HepG2 (cell line): Measurements from ENCODE around the gene ZMYND19. TPM values are rescaled to one million over a fixed set of nuclear protein-coding genes. Genes with fewer than 3 reads are reported as not detected.

Experiments used
- CHCHD3 ChIP-seq: sonication (generic); formaldehyde crosslinking; IDR thresholded peaks from 2 replicates; pipeline ENCODE4 v1.8.0; 2022; ENCODE audit warnings: mild to moderate bottlenecking, missing genetic modification reagents, moderate library complexity
- CREM ChIP-seq, 2 experiments: sonication (generic) in 1 of 2; formaldehyde crosslinking in 1 of 2; IDR thresholded peaks; 2 replicates each; pipeline versions ENCODE4 v1.4.0 to v1.6.1; 2016 to 2020; ENCODE audit warnings: antibody characterized with exemption in 1 of 2, mild to moderate bottlenecking in 1 of 2, missing genetic modification reagents in 1 of 2
- ELF3 ChIP-seq: IDR thresholded peaks from 2 replicates; pipeline ENCODE4 v1.6.1; 2016; ENCODE audit warnings: missing genetic modification reagents, missing compliant biosample characterization
- HMGXB4 ChIP-seq, 2 experiments: sonication (generic) in 1 of 2; formaldehyde crosslinking in 1 of 2; IDR thresholded peaks; 2 replicates each; pipeline versions ENCODE4 v1.4.0 to v1.6.1; 2018 to 2020; ENCODE audit warnings: missing genetic modification reagents in 2 of 2, borderline replicate concordance in 1 of 2, low read depth in 1 of 2, mild to moderate bottlenecking in 1 of 2, missing biosample characterization in 1 of 2
- HNF4A ChIP-seq: sonication (generic); formaldehyde crosslinking; IDR thresholded peaks from 2 replicates; pipeline ENCODE4 v1.4.0; 2020; ENCODE audit warnings: missing genetic modification reagents
- IRF9 ChIP-seq: sonication (generic); formaldehyde crosslinking; IDR thresholded peaks from 2 replicates; pipeline ENCODE4 v1.8.0; 2022; ENCODE audit warnings: missing genetic modification reagents, mild to moderate bottlenecking, borderline replicate concordance
- MAFK ChIP-seq, 2 experiments: IDR thresholded peaks in 1 of 2; conservative IDR thresholded peaks in 1 of 2; 2 replicates each; pipeline ENCODE4 v1.6.1; 2011; ENCODE audit warnings: improper control_type of control experiment in 2 of 2, low read length in 2 of 2
- NR2C2 ChIP-seq: sonication (generic); formaldehyde crosslinking; IDR thresholded peaks from 2 replicates; pipeline ENCODE4 v1.4.0; 2020; ENCODE audit warnings: missing genetic modification reagents, mild to moderate bottlenecking, moderate library complexity, borderline replicate concordance
- NR2F1 ChIP-seq, 2 experiments: fragments of 450-650 bp in 1 of 2; formaldehyde crosslinking in 1 of 2; IDR thresholded peaks; 2 replicates each; pipeline versions ENCODE4 v1.5.0 to v1.6.1; 2016 to 2020; ENCODE audit warnings: mild to moderate bottlenecking in 1 of 2, missing compliant biosample characterization in 1 of 2, missing genetic modification reagents in 1 of 2, moderate library complexity in 1 of 2
- PHF20 ChIP-seq: sonication (generic); formaldehyde crosslinking; IDR thresholded peaks from 2 replicates; pipeline ENCODE4 v1.5.0; 2020; ENCODE audit warnings: mild to moderate bottlenecking, missing genetic modification reagents
- RORA ChIP-seq: sonication (generic); formaldehyde crosslinking; IDR thresholded peaks from 2 replicates; pipeline ENCODE4 v1.5.0; 2020; ENCODE audit warnings: mild to moderate bottlenecking, missing genetic modification reagents, moderate library complexity
- SIX4 ChIP-seq: sonication (generic); formaldehyde crosslinking; IDR thresholded peaks from 2 replicates; pipeline ENCODE4 v1.4.0; 2020; ENCODE audit warnings: missing genetic modification reagents
- SOX5 ChIP-seq: IDR thresholded peaks from 2 replicates; pipeline ENCODE4 v1.6.1; 2016; ENCODE audit warnings: borderline replicate concordance
- SRY ChIP-seq: sonication (generic); formaldehyde crosslinking; IDR thresholded peaks from 2 replicates; pipeline ENCODE4 v1.8.0; 2022; ENCODE audit warnings: mild to moderate bottlenecking, missing genetic modification reagents
- TARDBP ChIP-seq: sonication (generic); formaldehyde crosslinking; IDR thresholded peaks from 2 replicates; pipeline ENCODE4 v1.8.0; 2022; ENCODE audit warnings: mild to moderate bottlenecking, missing genetic modification reagents
- TGIF2 ChIP-seq: IDR thresholded peaks from 2 replicates; pipeline ENCODE4 v1.6.1; 2016; ENCODE audit warnings: control low read depth, missing compliant biosample characterization
- THYN1 ChIP-seq: sonication (generic); formaldehyde crosslinking; IDR thresholded peaks from 2 replicates; pipeline ENCODE4 v1.8.1; 2023; ENCODE audit warnings: low read depth, mild to moderate bottlenecking, moderate library complexity, missing genetic modification reagents, borderline replicate concordance
- ZFP90 ChIP-seq: sonication (generic); formaldehyde crosslinking; IDR thresholded peaks from 2 replicates; pipeline ENCODE4 v1.8.0; 2022; ENCODE audit warnings: missing genetic modification reagents, mild to moderate bottlenecking, inconsistent platforms, borderline replicate concordance
- ZKSCAN8 ChIP-seq: IDR thresholded peaks from 2 replicates; pipeline ENCODE4 v1.6.1; 2016; ENCODE audit warnings: borderline replicate concordance, missing genetic modification reagents, missing compliant biosample characterization
- ZNF317 ChIP-seq: sonication (generic); formaldehyde crosslinking; IDR thresholded peaks from 2 replicates; pipeline ENCODE4 v1.5.0; 2020; ENCODE audit warnings: mild to moderate bottlenecking, missing genetic modification reagents
- ZNF337 ChIP-seq: sonication (generic); formaldehyde crosslinking; IDR thresholded peaks from 2 replicates; pipeline ENCODE4 v1.5.1; 2020; ENCODE audit warnings: missing genetic modification reagents, low read depth, mild to moderate bottlenecking, borderline replicate concordance
- ZNF543 ChIP-seq: sonication (generic); formaldehyde crosslinking; IDR thresholded peaks from 2 replicates; pipeline ENCODE4 v1.4.0; 2020; ENCODE audit warnings: mild to moderate bottlenecking, missing genetic modification reagents
- ZNF597 ChIP-seq: sonication (generic); formaldehyde crosslinking; IDR thresholded peaks from 2 replicates; pipeline ENCODE4 v1.5.0; 2020; ENCODE audit warnings: missing genetic modification reagents
- ZNF629 ChIP-seq: sonication (generic); formaldehyde crosslinking; conservative IDR thresholded peaks from 2 replicates; pipeline ENCODE4 v1.5.0; 2020; ENCODE audit warnings: missing genetic modification reagents
- ZNF703 ChIP-seq: sonication (generic); formaldehyde crosslinking; IDR thresholded peaks from 2 replicates; pipeline ENCODE4 v1.5.1; 2020; ENCODE audit warnings: missing genetic modification reagents, mild to moderate bottlenecking, moderate library complexity, borderline replicate concordance
- polyA plus RNA-seq, 8 experiments: library from polyadenylated mRNA; depleted of rRNA in 3 of 8; stranded (reverse) in 7 of 8; unstranded in 1 of 8; fragments of >200 nt; fragmentation: Illumina TruSeq in 4 of 8; extraction: Trizol in 4 of 8; gene quantifications; 2 replicates each; pipeline versions ENCODE4 v1.2.1 to v1.2.3, GENCODE V29; 2011 to 2016; ENCODE audit warnings: low read depth in 4 of 8, missing spikeins in 1 of 8, mixed read lengths in 1 of 8; ENCODE audit not compliant: insufficient read depth in 1 of 8
- total RNA-seq, 5 experiments: library from RNA; depleted of rRNA; stranded (reverse); fragments of >200 nt; fragmentation: Illumina TruSeq; extraction: Trizol; gene quantifications; 2 replicates each; pipeline ENCODE4 v1.2.3, GENCODE V29; 2016; ENCODE audit warnings: low read depth in 1 of 5

The ZMYND19 gene
- total and polyA plus RNA-seq, 2 of the 13 experiments (the other 11 are each of a cell fraction or from before 2014, with no cell fraction given): 21.3 to 38.7 TPM

- TF ChIP-seq IRF9 (peak; percentile 57; the same call in 1 of the 2 replicates), PHF20 (CRISPR knock-in tag) (peak; percentile 88), ZFP90 (CRISPR knock-in tag) (no peak), ZNF337 (0 out of 2 replicates have a peak, but pooled peaks have one; percentile 49), TGIF2 (peak; percentile 29; the same call in 1 of the 2 replicates), ZNF543 (no peak), MAFK (conservative IDR thresholded peaks at IDR 0.05 in 1 of 2, IDR thresholded peaks at IDR 0.05 in 1 of 2; ENCODE audit: low read length in 2 of 2) (no peak), CHCHD3 (CRISPR knock-in tag) (no peak), ELF3 (CRISPR knock-in tag) (peak; percentile 30; the same call in 1 of the 2 replicates), TARDBP (CRISPR knock-in tag) (no peak), ZNF703 (peak; percentile 70; the same call in 1 of the 2 replicates), ZKSCAN8 (CRISPR knock-in tag) (no peak), NR2C2 (CRISPR knock-in tag) (peak; percentile 99), SRY (CRISPR knock-in tag) (peak; percentile 90), ZNF317 (no peak), SIX4 (CRISPR knock-in tag) (no peak), ZNF629 (no peak), CREM (IDR thresholded peaks at IDR 0.05) (no peak), CREM (CRISPR knock-in tag; IDR thresholded peaks at IDR 0.05) (no peak), HNF4A (CRISPR knock-in tag) (no peak), SOX5 (peak; percentile 26; the same call in 1 of the 2 replicates), RORA (peak; percentile 44; the same call in 1 of the 2 replicates), HMGXB4 (CRISPR knock-in tag; IDR thresholded peaks at IDR 0.05; ENCODE audit: borderline replicate concordance in 1 of 2, low read depth in 1 of 2) (peak; percentile 43 to 52; a peak in 2 of 4 replicates), NR2F1 (CRISPR knock-in tag; IDR thresholded peaks at IDR 0.05) (peak; percentile 35 to 88; a peak in 3 of 4 replicates), THYN1 (CRISPR knock-in tag) (no peak), ZNF597 (CRISPR knock-in tag) (no peak)
Observed at GRCh38 chr9:137618105-137619067, 28.1 kb upstream of the ZMYND19 start, which contains the start of gene EHMT1 (continued).
